Activated CD4-positive, alpha-beta T cell treated with anti-CD3 and anti-CD28 coated beads, Interleukin-2, amount 50 U/mL, for 24 hours (primary cell): ENCODE data around the gene CEMIP.

Experiments
- DNase-seq, 2 donors: peaks; one replicate each; pipeline ENCODE4 v3.0.0-alpha.2; 2020; ENCODE audit warnings: low read depth in 1 of 2, low spot score in 1 of 2

The CEMIP gene

GRCh38 chr15:80817901-80818300 lies 38.7 kb downstream of the CEMIP start:
- no peak for DNase-seq

GRCh38 chr15:80819001-80819400 lies 39.8 kb downstream of the CEMIP start:
- no peak for DNase-seq

- no peak for DNase-seq
Measured at GRCh38 chr15:80820092-80820491, 40.9 kb downstream of the CEMIP start.

- DNase-seq = no peak
Measured at GRCh38 chr15:80822256-80822655, 43.1 kb downstream of the CEMIP start.

- no peak for DNase-seq
Measured at GRCh38 chr15:80822676-80823075, 43.5 kb downstream of the CEMIP start.

GRCh38 chr15:80823120-80823519 lies 44.0 kb downstream of the CEMIP start:
- no peak for DNase-seq

GRCh38 chr15:80823995-80824394 lies 44.8 kb downstream of the CEMIP start:
- DNase-seq = no peak

GRCh38 chr15:80825361-80826030 lies 46.3 kb downstream of the CEMIP start:
- DNase-seq = no peak

- DNase-seq = no peak
Measured at GRCh38 chr15:80828796-80829195, 49.6 kb downstream of the CEMIP start.

GRCh38 chr15:80830677-80831076 lies 51.5 kb downstream of the CEMIP start:
- no peak for DNase-seq

GRCh38 chr15:80831192-80831591 lies 52.0 kb downstream of the CEMIP start:
- DNase-seq = no peak

- no peak for DNase-seq
Measured at GRCh38 chr15:80831606-80832224, 52.5 kb downstream of the CEMIP start.

- DNase-seq = no peak
Measured at GRCh38 chr15:80832686-80833085, 53.5 kb downstream of the CEMIP start.

GRCh38 chr15:80834402-80834801 lies 55.2 kb downstream of the CEMIP start:
- no peak for DNase-seq

GRCh38 chr15:80834906-80835305 lies 55.7 kb downstream of the CEMIP start:
- no peak for DNase-seq

GRCh38 chr15:80835336-80835735 lies 56.2 kb downstream of the CEMIP start:
- DNase-seq = no peak

- DNase-seq = no peak
Measured at GRCh38 chr15:80836223-80836622, 57.1 kb downstream of the CEMIP start.

GRCh38 chr15:80837006-80837405 lies 57.8 kb downstream of the CEMIP start:
- no peak for DNase-seq

GRCh38 chr15:80838012-80838411 lies 58.8 kb downstream of the CEMIP start:
- no peak for DNase-seq

- no peak for DNase-seq
Measured at GRCh38 chr15:80838666-80839065, 59.5 kb downstream of the CEMIP start.

- no peak for DNase-seq
Measured at GRCh38 chr15:80839764-80840130, 60.6 kb downstream of the CEMIP start.

GRCh38 chr15:80840182-80841130 lies 61.3 kb downstream of the CEMIP start:
- no peak for DNase-seq
